ENCODE measurements around the gene MCUB.

- TF ChIP-seq YY1 (IDR thresholded peaks at IDR 0.05; ENCODE audit: insufficient read depth, insufficient read length) = no peak
- no peak for TF ChIP-seq ZNF274 (IDR thresholded peaks at IDR 0.05; ENCODE audit: low read depth, low read length)
- TF ChIP-seq SUZ12 (IDR thresholded peaks at IDR 0.05; ENCODE audit: extremely low read depth, insufficient read depth, insufficient read length) = no peak
Measured at GRCh38 chr4:109649872-109650271, 89.8 kb downstream of the MCUB start.
